ENCODE measurements around the gene EPAS1.

- no peak for TF ChIP-seq CTCF (IDR thresholded peaks at IDR 0.05)
- no peak for TF ChIP-seq POLR2A (IDR thresholded peaks at IDR 0.05)
Measured at GRCh38 chr2:46262248-46262938, 34.8 kb upstream of the EPAS1 start.

Measured in uterus (tissue), 2 donors.